Naive thymus-derived CD4-positive, alpha-beta T cell (primary cell): ENCODE results near the gene NCR2. TPM values are rescaled to one million over a fixed set of nuclear protein-coding genes. Genes with fewer than 3 reads are reported as not detected.

Experiments
- ATAC-seq: fragments of 150-1000 bp; cut with Tn5 transposase; 2 replicates; pipeline ENCODE4 v1.10.0; 2021; ENCODE audit warnings: mild to moderate bottlenecking, moderate library complexity
- CTCF ChIA-PET: fragments of 350-600 bp; sonication (Branson Sonifier 250); formaldehyde crosslinking; loops from one replicate; lab custom pipeline; 2021; ENCODE audit warnings: antibody characterized with exemption; lab: Charles Lee
- POLR2A ChIA-PET: fragments of 350-600 bp; sonication (Branson Sonifier 250); formaldehyde crosslinking; loops from one replicate; lab custom pipeline; 2021; ENCODE audit warnings: antibody characterized with exemption, inconsistent platforms; lab: Charles Lee
- DNase-seq, 9 donors: peaks; one replicate each; pipeline versions ENCODE4 v3.0.0 to v3.0.0-alpha.2; 2020 to 2022; ENCODE audit warnings: mixed read lengths in 1 of 9
- H3K27ac ChIP-seq: one replicate; pipeline ENCODE4 v1.7.0; 2013; ENCODE audit warnings: mild to moderate bottlenecking, low read depth, low read length, moderate library complexity
- H3K27me3 ChIP-seq, 2 donors: one replicate each; pipeline ENCODE4 v1.7.0; 2013; ENCODE audit warnings: low read length in 2 of 2, mild to moderate bottlenecking in 2 of 2, moderate library complexity in 2 of 2; ENCODE audit not compliant: control insufficient read depth in 2 of 2, insufficient read depth in 2 of 2
- H3K36me3 ChIP-seq, 3 experiments: 1 replicate in 2 of 3; 2 replicates in 1 of 3; pipeline ENCODE4 v1.7.0; 2013; ENCODE audit warnings: low read length in 3 of 3, mild to moderate bottlenecking in 3 of 3, moderate library complexity in 1 of 3; ENCODE audit not compliant: insufficient read depth in 3 of 3, control insufficient read depth in 2 of 3
- H3K4me1 ChIP-seq, 2 donors: one replicate each; pipeline ENCODE4 v1.7.0; 2013; ENCODE audit warnings: low read length in 2 of 2, mild to moderate bottlenecking in 2 of 2, moderate library complexity in 1 of 2; ENCODE audit not compliant: control insufficient read depth in 2 of 2, insufficient read depth in 2 of 2
- H3K4me3 ChIP-seq: 2 replicates; pipeline ENCODE4 v1.7.0; 2013; ENCODE audit warnings: mild to moderate bottlenecking, low read length
- H3K9me3 ChIP-seq, 3 experiments: 1 replicate in 2 of 3; 2 replicates in 1 of 3; pipeline ENCODE4 v1.7.0; 2013; ENCODE audit warnings: low read length in 3 of 3; ENCODE audit not compliant: control insufficient read depth in 2 of 3
- H3K27ac Mint-ChIP-seq, 9 donors: one replicate each; pipeline ENCODE4 v1.8.0; 2020 to 2022; ENCODE audit warnings: mixed read lengths in 9 of 9, mild to moderate bottlenecking in 8 of 9, moderate library complexity in 5 of 9, inconsistent platforms in 2 of 9
- H3K27me3 Mint-ChIP-seq, 5 donors: one replicate each; pipeline ENCODE4 v1.8.0; 2021 to 2022; ENCODE audit warnings: mixed read lengths in 5 of 5, mild to moderate bottlenecking in 1 of 5
- H3K36me3 Mint-ChIP-seq, 5 donors: one replicate each; pipeline ENCODE4 v1.8.0; 2020 to 2022; ENCODE audit warnings: mixed read lengths in 5 of 5, mild to moderate bottlenecking in 3 of 5, inconsistent platforms in 1 of 5
- H3K4me1 Mint-ChIP-seq, 7 donors: one replicate each; pipeline ENCODE4 v1.8.0; 2020 to 2022; ENCODE audit warnings: mixed read lengths in 7 of 7, mild to moderate bottlenecking in 3 of 7, inconsistent platforms in 1 of 7
- H3K4me3 Mint-ChIP-seq, 10 donors: one replicate each; pipeline ENCODE4 v1.8.0; 2020 to 2022; ENCODE audit warnings: mild to moderate bottlenecking in 10 of 10, mixed read lengths in 10 of 10, moderate library complexity in 6 of 10, inconsistent platforms in 2 of 10
- H3K9me3 Mint-ChIP-seq, 11 donors: one replicate each; pipeline ENCODE4 v1.8.0; 2020 to 2022; ENCODE audit warnings: mixed read lengths in 11 of 11, mild to moderate bottlenecking in 4 of 11, inconsistent platforms in 1 of 11, moderate library complexity in 1 of 11
- intact Hi-C, 2 donors: fragments of 100-400 bp; cut with micrococcal nuclease; formaldehyde crosslinking; loops; one replicate each; pipeline ENCODE4 v1.15.1; 2023
- polyA plus RNA-seq, 2 donors: library from polyadenylated mRNA; unstranded; fragments of 300-500 nt; fragmentation: Illumina TruSeq; gene quantifications; one replicate each; pipeline ENCODE4 v1.2.3, GENCODE V29; 2021
- total RNA-seq, 6 experiments: library from RNA in 5 of 6; stranded (reverse) in 5 of 6; gene quantifications; 1 replicate in 5 of 6; 2 replicates in 1 of 6; pipeline ENCODE4 v1.2.3 and lab custom pipeline; 2021 to 2026

NCR2 gene
- total and polyA plus RNA-seq, 7 experiments from 2014 or later: not detected

DNA sequence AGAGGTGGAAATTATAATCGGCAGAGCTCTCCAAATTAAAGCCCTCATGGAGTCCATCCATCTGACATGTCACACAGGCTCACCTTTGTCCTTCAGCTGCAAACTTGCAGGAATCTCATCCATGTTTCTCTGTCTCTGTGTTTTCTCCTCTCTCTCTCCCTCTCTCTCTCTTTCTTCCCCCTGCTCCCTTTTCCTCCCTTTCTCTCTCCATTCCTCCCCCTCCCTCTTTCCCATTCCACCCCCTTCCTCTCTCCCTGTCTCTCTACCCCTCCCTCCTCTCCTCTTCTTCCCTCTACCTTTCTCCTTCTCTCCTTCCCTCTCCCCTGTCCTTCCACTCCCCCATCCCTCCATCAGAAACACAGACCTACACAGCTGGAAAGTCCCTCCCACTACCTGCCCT lies 6.8 kb downstream of the NCR2 start:
- Histone ChIP-seq H3K4me3 (no peak overlapping the region), H3K36me3 (no peaks in the 10 kb centered on the region), H3K27ac (no peak overlapping the region), H3K9me3 (no peaks in the 10 kb centered on the region), H3K27me3 (no peaks in the 10 kb centered on the region), H3K4me1 (peaks cover 16 to 18% of the 10 kb centered on the region in 2 donors)
- intact Hi-C loops: no loop called here
- DNase-seq: no peak
- H3K36me3 Mint-ChIP-seq: peaks cover 0 to 5% (median 0%) of the 10 kb centered on the region in 5 donors
- H3K27me3 Mint-ChIP-seq: peaks cover 0 to 14% (median 0%) of the 10 kb centered on the region in 5 donors
- H3K9me3 Mint-ChIP-seq: peaks cover 0 to 2% (median 0%) of the 10 kb centered on the region in 11 donors
- H3K4me3 Mint-ChIP-seq: peak overlapping the region in 1 of 10 donors; percentile 20
- CTCF ChIA-PET: no interaction called here
- no peak for ATAC-seq
- POLR2A ChIA-PET: no interaction called here
- H3K27ac Mint-ChIP-seq: peak overlapping the region in 2 of 9 donors; percentile 46 to 47
- H3K4me1 Mint-ChIP-seq: peaks cover 20 to 40% (median 32%) of the 10 kb centered on the region in 7 donors

DNA sequence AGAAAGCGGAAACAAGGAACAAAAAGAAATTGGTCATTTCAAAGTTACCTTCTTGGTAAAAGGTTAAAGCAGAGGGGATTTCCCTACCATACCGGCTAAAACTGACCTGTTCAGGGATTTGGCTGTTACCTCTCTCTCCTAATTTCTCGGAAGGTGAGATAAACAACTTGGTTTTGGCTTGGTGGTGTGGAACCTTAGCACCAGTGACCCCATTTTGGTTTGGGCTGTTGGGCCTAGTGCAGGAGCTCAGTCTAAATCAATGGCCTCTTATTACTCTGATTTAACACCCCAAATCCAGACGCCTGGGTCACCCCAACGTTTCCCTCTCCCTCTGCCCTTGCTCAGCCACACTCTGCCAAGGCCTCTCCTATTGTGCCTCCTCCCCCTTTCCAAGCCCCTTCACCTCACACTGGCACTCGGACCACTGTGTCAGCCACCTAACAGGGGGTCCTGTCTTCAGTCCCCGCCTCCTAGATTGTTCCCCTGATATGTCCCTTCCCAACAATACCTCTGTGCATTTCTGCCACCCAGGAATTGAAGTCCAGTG lies 8.3 kb downstream of the NCR2 start:
- Histone ChIP-seq H3K9me3 (no peaks in the 10 kb centered on the region), H3K27me3 (no peaks in the 10 kb centered on the region), H3K4me1 (peaks cover 16 to 18% of the 10 kb centered on the region in 2 donors), H3K27ac (no peak overlapping the region), H3K36me3 (no peaks in the 10 kb centered on the region), H3K4me3 (no peak overlapping the region)
- Mint-ChIP-seq H3K27me3 (peaks cover 0 to 17% (median 0%) of the 10 kb centered on the region in 5 donors), H3K27ac (peak overlapping the region in 3 of 9 donors; percentile 24 to 46 (median 28)), H3K4me1 (peaks cover 20 to 42% (median 32%) of the 10 kb centered on the region in 7 donors), H3K9me3 (peaks cover 0 to 7% (median 2%) of the 10 kb centered on the region in 11 donors), H3K36me3 (peaks cover 0 to 8% (median 3%) of the 10 kb centered on the region in 5 donors), H3K4me3 (no peak overlapping the region)
- no peak for DNase-seq
- POLR2A ChIA-PET: interaction anchor here (1.9 kb wide), 1 partner anchor 10 kb away, joined by 9 read pairs; no protein-coding TSS in a partner anchor
- no peak for ATAC-seq
- intact Hi-C loops: no loop called here
- CTCF ChIA-PET: no interaction called here

DNA sequence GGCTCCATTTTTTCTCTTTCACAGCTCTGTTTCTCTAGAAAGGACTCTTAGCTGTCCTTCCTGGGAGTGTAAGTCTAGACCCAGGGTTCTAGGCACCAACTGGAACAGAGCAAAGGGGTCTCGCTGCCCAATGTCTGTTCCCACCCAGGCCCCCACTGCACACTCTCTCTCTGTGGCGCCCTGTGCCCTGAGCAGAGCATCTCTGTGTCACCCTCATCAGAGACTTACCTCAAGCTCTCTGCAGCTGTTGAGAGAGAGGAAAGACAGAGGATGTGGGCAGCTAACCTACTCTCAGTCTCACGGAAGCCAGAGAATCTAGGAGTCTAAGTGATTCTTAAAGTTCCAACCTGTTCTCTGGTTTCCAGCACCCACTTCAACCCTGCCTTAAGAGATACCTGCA lies 9.5 kb downstream of the NCR2 start:
- peaks cover 0 to 8% (median 4%) of the 10 kb centered on the region in 5 donors for H3K36me3 Mint-ChIP-seq
- intact Hi-C loops: loop anchor here in 1 of 2 donors (1.0 kb wide), 2 partner anchors 11 to 24 kb away; no protein-coding TSS in a partner anchor
- ATAC-seq (peak; percentile 94), DNase-seq (peak in 7 of 9 donors; percentile 26 to 68 (median 57))
- H3K27me3 Mint-ChIP-seq: peaks cover 0 to 26% (median 0%) of the 10 kb centered on the region in 5 donors
- Histone ChIP-seq H3K4me1 (peaks cover 16 to 18% of the 10 kb centered on the region in 2 donors), H3K27me3 (no peaks in the 10 kb centered on the region), H3K9me3 (no peaks in the 10 kb centered on the region), H3K4me3 (no peak overlapping the region), H3K36me3 (no peaks in the 10 kb centered on the region), H3K27ac (peak overlapping the region; percentile 26)
- CTCF ChIA-PET: interaction anchor here (0.6 to 1.3 kb wide), 4 partner anchors 11 to 26 kb away, joined by 3 to 5 read pairs (median 3); no protein-coding TSS in a partner anchor
- peak overlapping the region in 9 of 10 donors; percentile 34 to 73 (median 53) for H3K4me3 Mint-ChIP-seq
- POLR2A ChIA-PET: interaction anchor here (0.9 to 1.9 kb wide), 2 partner anchors 11 to 41 kb away, joined by 4 to 9 read pairs; no protein-coding TSS in a partner anchor
- peaks cover 20 to 42% (median 32%) of the 10 kb centered on the region in 7 donors for H3K4me1 Mint-ChIP-seq
- H3K27ac Mint-ChIP-seq: peak overlapping the region; percentile 63 to 90 (median 85)
- peaks cover 0 to 8% (median 2%) of the 10 kb centered on the region in 11 donors for H3K9me3 Mint-ChIP-seq

DNA sequence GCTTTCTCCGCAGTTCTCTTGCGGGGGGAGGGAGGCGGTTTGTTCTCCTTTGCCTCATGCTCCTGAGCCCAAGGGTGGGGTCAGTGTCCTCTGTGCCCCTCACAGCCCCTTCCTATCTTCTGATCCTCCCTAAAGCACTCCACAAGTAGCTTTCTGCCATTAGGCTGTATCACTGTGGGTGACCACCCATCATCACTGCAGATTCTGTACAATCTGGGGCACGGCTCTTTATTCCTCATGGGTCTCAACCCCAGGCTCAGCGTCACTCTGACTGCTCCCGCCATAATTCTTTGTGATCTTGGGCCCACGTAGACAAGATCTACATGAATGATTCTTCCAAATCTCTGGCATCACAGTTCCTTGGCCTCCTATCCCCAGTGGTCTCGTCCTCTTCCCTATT lies 10.5 kb downstream of the NCR2 start:
- H3K27me3 Mint-ChIP-seq: peaks cover 0 to 30% (median 2%) of the 10 kb centered on the region in 5 donors
- no peak for DNase-seq
- no peaks in the 10 kb centered on the region for H3K27me3 ChIP-seq
- no peak for ATAC-seq
- H3K4me1 Mint-ChIP-seq: peaks cover 19 to 42% (median 32%) of the 10 kb centered on the region in 7 donors
- H3K4me1 ChIP-seq: peaks cover 16 to 18% of the 10 kb centered on the region in 2 donors
- H3K27ac Mint-ChIP-seq: peak overlapping the region in 7 of 9 donors; percentile 19 to 90 (median 80)
- no peak overlapping the region for H3K27ac ChIP-seq
- H3K4me3 Mint-ChIP-seq: peak overlapping the region in 6 of 10 donors; percentile 26 to 73 (median 54)
- no peaks in the 10 kb centered on the region for H3K9me3 ChIP-seq
- H3K36me3 Mint-ChIP-seq: peaks cover 0 to 8% (median 4%) of the 10 kb centered on the region in 5 donors
- H3K36me3 ChIP-seq: no peaks in the 10 kb centered on the region
- ChIA-PET POLR2A (no interaction called here), CTCF (no interaction called here)
- H3K9me3 Mint-ChIP-seq: peaks cover 0 to 8% (median 2%) of the 10 kb centered on the region in 11 donors
- H3K4me3 ChIP-seq: no peak overlapping the region
- intact Hi-C loops: loop anchor here in 1 of 2 donors (1.0 kb wide), 2 partner anchors 12 to 23 kb away; no protein-coding TSS in a partner anchor

DNA sequence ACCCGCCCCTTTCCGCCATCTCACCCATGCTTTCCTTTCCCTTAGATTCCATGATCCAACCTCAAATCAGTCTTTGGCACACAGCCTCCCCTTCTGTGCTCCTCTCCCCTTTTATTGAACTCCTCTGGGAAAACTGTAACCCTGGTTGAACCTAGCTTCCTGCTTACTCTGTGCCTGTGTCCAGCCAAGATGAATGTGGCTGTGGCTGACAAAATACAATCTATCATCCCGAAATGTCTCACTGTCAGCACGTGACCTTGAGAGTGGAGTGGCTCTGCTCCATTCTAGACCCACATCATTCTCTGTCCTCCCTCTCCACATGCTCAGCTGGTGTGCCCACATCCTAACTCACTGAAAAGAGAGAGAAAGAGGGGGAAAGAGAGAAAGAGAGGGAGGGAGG lies 11.0 kb downstream of the NCR2 start:
- Mint-ChIP-seq H3K36me3 (peaks cover 0 to 8% (median 4%) of the 10 kb centered on the region in 5 donors), H3K4me3 (peak overlapping the region in 1 of 10 donors; percentile 39), H3K9me3 (peaks cover 0 to 8% (median 2%) of the 10 kb centered on the region in 11 donors), H3K27ac (peak overlapping the region in 7 of 9 donors; percentile 19 to 85 (median 72)), H3K4me1 (peaks cover 18 to 42% (median 32%) of the 10 kb centered on the region in 7 donors), H3K27me3 (peaks cover 0 to 34% (median 6%) of the 10 kb centered on the region in 5 donors)
- ChIA-PET CTCF (interaction anchor here (0.6 kb wide), 1 partner anchor 24 kb away, joined by 3 read pairs; no protein-coding TSS in a partner anchor), POLR2A (no interaction called here)
- DNase-seq (no peak), ATAC-seq (no peak)
- Histone ChIP-seq H3K27ac (no peak overlapping the region), H3K4me1 (peaks cover 16 to 18% of the 10 kb centered on the region in 2 donors), H3K4me3 (no peak overlapping the region), H3K9me3 (no peaks in the 10 kb centered on the region), H3K36me3 (no peaks in the 10 kb centered on the region), H3K27me3 (no peaks in the 10 kb centered on the region)
- intact Hi-C loops: no loop called here

DNA sequence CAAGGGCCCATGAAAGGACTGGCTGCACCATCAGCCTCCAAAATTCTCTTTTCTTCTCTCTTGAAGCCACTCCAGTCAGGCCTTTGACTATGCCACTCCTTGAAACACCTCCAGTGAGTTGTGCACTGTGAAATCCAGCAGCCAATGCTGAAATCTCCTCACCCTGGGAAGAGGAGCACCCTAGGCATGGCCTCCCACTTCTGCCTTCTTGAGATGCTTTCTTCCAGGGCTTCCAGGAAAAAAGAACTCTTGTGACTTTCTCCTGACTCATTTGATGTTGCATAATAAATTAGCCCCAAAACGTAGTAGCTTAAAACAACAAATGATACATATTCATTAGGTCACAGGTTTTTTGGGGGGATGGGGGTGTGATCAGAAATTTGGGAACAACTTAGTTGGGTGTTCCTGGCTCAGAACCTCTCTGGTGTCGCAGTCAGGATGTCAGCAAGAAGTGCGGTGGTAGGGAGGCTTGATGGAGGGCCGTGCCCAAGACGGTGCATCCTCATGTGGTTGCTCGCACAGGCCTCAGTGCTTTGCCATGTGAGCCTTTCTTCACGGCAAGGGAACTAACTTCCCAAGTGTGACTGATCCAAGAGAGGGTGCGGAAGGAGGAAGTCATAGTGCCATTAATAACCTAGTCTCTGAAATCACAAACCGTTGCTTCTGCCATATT lies 12.1 kb downstream of the NCR2 start:
- intact Hi-C loops: no loop called here
- CTCF ChIA-PET: no interaction called here

More for the DNA sequence above, 12.1 kb downstream of the NCR2 start:
- Histone ChIP-seq H3K27me3 (no peaks in the 10 kb centered on the region), H3K4me3 (no peak overlapping the region), H3K4me1 (peaks cover 16 to 18% of the 10 kb centered on the region in 2 donors), H3K27ac (no peak overlapping the region), H3K36me3 (no peaks in the 10 kb centered on the region), H3K9me3 (no peaks in the 10 kb centered on the region)
- H3K27ac Mint-ChIP-seq: peak overlapping the region in 4 of 9 donors; percentile 8 to 67 (median 30)
- DNase-seq (no peak), ATAC-seq (no peak)
- POLR2A ChIA-PET: no interaction called here
- H3K27me3 Mint-ChIP-seq: peaks cover 0 to 37% (median 6%) of the 10 kb centered on the region in 5 donors
- peaks cover 0 to 8% (median 4%) of the 10 kb centered on the region in 5 donors for H3K36me3 Mint-ChIP-seq
- H3K9me3 Mint-ChIP-seq: peaks cover 0 to 8% (median 2%) of the 10 kb centered on the region in 11 donors
- H3K4me1 Mint-ChIP-seq: peaks cover 18 to 42% (median 32%) of the 10 kb centered on the region in 7 donors
- H3K4me3 Mint-ChIP-seq: no peak overlapping the region
